Epidermal melanocyte (primary cell): ENCODE measurements around the gene CAPN3.

Source experiments
- DNase-seq: peaks from one replicate; pipeline ENCODE4 v3.0.0; 2011; ENCODE audit warnings: low spot score; ENCODE audit not compliant: insufficient read length

The CAPN3 gene

DNA sequence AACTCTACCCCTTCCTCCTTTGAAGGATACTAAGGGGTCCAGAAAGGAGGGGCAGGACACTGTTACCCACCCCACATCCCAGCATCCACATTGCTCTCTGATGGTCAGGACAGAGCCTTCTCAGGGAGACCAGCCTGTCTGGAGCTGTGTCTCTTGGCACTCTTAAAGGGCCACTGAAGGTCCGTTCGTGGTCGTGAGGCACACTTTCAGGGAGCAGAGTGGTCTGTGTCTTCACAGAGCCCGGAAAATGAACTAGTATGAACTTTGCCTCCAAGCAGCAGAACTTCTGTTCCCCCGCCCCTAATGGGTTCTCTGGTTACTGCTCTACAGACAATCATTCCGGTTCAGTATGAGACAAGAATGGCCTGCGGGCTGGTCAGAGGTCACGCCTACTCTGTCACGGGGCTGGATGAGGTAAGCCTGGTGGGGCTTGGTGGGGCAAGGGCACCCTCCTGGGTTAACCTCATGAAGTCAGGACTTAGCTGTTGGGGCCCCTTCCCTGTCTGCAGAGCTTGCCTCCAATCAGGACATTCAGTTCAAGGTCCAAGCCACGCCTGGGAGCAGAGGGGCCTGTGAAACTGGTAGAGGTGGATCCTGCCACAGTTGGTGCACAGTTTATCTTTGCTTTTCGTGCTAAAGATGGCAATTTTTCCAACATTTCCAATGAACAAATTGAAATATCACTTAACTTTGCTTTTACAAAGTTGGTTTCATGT, 33.2 kb downstream of the CAPN3 start:
- DNase-seq, result peak; percentile 76

DNA sequence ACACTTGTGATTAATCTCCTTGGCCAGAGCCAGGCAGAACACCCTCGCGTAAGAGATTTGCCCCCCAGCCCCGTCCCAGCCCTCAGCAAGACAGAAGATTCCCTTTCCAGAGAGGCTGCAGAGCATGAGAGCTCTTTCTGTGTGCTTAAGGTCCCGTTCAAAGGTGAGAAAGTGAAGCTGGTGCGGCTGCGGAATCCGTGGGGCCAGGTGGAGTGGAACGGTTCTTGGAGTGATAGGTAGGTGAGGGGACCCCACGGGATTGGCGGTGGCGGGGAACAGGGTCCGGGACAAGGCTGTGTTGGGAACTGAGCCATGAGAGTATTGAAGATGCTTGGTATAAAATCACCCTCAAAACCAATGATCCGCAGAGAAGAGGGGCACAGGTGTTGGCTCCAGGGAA, 34.8 kb downstream of the CAPN3 start:
- no peak for DNase-seq

DNA sequence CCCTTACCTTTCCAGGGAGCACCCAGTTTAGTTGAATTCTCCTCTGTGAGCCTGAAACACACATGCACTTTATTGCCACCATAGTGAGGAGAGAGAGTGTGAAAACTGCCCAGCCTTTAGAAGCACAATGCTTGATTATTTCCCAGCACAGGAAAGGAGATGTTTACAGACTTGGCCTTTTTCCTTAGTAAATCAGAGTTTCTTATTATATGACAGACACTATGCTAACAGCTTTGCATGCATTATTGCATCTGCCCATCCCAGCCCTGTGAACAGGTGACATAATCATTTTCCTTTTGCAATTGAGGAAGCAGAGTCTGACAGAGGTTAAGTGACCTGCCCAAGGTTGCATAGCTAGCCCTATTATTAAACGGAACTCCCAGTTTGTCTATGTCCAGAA, 36.5 kb downstream of the CAPN3 start:
- DNase-seq, result no peak

DNA sequence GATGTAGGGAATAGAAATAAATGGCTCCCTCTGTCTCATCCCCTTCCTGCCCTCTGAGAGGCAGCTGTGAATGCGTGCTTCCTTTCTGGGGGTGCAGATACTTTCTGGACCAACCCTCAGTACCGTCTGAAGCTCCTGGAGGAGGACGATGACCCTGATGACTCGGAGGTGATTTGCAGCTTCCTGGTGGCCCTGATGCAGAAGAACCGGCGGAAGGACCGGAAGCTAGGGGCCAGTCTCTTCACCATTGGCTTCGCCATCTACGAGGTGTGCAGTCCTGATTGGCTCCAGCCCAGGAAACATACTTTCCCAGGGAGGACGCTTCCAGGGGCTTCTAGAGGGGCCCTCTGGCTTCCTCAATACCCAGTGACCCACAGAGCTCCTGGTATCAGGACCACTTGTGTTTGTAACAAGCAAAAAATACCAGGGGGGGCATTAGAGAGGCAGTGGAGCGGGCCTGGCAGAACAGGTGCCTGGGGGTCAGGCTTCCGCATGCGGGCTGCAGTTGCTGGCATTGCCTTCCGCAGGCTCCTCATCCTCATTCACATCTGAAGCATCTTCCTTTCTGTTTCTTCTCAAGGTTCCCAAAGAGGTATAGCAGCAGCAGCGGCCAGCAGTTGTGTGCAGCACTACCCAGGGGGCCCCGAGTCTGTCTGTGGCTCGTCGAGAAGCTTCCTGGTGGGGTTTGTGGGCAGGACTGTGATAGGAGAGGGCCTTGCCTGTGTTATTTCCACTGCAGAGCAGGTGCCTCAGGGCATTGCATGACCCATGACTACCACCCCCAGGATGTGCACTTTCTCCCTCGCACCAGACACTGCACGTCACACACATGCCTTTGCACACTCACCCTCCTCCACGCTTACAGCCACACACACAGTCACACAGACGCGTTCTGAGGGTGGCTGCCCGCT, 42.5 kb downstream of the CAPN3 start:
- no peak for DNase-seq

DNA sequence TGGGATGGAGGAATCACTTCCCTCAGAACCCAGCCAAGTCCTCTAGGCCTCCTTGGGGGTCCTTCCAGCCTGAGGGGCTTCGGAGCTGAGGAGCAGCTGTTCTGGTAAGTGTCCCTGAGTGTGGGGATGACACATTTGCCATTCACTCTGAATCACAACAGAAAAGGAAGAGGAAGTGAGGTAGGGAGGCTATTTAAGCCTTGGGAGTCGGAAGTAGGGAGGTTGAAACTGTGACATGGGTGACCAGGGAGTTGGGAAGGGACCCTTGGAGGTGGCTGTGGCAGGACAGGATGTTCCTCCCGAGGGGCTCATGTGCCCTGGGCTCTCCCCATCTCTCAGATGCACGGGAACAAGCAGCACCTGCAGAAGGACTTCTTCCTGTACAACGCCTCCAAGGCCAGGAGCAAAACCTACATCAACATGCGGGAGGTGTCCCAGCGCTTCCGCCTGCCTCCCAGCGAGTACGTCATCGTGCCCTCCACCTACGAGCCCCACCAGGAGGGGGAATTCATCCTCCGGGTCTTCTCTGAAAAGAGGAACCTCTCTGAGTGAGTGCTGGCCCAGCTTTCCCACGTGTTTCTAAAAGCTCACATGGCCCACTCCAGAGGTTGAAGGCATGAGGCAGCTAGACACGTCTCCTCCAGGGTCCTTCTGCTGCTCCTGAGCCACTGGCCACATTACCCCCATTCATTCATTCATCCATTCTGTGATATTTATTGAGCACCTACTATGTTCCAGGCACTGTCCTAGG, 43.3 kb downstream of the CAPN3 start:
- no peak for DNase-seq

DNA sequence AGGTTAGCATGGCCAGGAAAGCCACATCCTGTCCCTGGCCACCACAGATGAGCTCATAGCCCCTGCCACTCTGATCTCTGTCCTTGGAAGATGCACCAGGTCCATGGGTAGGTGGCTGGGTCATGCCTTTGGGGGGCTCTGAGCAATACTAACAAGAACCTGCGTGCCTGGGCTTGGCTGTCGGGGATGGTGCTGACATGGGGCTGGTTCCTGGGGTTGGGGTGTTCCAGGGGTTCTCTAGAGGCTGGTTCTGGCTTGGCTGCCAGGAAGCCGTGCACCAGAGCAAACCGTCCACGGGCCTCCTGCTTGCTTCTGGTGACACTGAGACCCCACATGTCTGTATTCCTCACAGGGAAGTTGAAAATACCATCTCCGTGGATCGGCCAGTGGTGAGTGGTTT, 44.1 kb downstream of the CAPN3 start:
- DNase-seq, result no peak

DNA sequence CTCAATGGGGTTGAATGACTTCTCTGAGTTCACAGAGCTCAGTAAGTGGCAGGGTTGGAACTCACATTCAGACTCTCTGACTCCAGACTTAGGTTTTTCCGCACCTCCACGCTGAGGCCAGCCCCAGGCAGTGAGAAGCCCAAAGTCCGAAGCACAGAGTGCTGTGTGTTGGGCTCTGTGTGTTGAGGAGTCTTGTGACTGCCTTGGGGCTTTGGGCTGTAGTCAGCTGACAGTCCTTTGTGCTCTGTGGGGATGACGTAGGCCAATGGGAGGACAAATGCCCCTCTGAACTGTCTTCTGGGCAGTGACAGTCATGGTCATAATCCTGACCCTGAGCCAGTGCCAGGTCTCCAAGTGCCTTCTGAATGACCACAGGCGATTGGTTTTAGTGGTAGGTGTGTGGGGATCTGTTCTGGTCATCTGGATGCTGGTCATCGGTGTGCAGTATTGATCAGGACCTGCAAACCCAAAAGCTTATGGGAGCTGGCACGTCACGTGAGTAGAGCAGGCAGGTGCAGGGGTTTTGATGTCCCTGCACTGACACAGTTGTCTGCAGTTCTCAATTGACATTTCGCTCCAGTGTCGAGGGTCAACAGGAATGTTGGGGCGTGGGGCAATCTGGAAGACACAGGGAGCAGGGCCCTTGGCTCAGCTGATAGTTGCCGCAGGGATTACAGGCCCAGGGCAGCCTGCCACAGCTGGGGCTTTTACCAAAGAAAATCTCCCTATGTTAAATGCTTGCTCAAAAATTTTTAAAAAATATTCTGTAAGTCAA, 45.3 kb downstream of the CAPN3 start:
- DNase-seq, result peak; percentile 69

DNA sequence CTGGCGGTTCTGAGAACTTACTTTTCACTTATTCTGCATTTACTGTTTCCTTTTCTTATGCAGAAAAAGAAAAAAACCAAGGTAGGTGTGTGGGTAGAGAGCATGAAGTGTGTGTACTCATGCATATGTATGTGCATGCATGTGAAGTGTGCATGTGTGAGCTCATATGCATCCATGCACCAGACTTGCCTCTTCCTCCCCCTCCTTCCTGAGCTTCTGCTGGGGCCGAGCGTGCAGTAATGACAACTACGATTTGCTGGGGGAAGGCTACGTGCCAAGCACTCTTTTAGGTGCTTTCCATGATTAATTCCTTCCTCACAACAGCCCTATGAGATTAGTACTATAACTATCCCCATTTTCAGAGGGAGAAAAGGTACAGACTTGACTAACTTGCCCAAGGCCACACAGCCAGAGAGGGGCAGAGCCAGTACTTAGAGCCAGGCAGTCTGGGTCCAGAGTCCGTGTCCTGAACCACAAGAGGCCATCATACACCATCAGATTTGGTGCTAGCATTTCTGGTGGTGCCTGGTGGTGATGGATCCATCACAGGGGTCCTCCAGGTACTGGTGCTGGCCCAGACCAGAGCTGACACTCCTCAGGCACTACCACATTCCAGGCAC, 46.7 kb downstream of the CAPN3 start:
- DNase-seq, result no peak

DNA sequence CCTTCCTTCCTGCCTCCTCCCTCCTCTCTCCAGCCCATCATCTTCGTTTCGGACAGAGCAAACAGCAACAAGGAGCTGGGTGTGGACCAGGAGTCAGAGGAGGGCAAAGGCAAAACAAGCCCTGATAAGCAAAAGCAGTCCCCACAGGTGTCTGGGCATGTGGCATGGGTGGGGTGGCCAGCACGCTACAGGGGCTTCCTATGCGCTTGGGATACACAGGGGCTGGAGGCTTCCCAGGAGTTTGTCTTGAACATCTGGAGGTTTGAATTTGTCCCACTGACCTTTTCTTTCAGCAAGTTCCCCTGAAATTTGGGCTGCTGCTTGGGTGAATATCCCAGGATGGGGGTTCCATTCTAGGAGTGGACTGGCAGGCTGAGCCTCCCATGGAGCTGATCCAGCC, 48.9 kb downstream of the CAPN3 start:
- DNase-seq, result no peak

DNA sequence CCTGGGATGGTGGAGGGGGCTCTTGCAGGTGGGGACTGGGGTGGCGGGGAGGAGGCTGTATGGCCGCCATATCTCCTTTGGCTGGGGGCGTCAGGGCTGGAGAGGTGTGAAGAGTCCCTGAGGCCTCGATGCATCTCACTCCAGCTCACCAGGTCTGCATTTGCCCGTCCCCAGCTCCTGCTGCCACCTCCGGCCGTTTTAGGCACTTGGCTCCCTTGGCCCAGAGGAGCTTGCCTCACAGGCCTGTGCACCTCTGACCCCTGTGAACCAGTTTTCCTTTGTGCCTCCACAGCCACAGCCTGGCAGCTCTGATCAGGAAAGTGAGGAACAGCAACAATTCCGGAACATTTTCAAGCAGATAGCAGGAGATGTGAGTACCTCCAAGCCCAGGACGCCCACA, 49.7 kb downstream of the CAPN3 start:
- DNase-seq, result no peak

DNA sequence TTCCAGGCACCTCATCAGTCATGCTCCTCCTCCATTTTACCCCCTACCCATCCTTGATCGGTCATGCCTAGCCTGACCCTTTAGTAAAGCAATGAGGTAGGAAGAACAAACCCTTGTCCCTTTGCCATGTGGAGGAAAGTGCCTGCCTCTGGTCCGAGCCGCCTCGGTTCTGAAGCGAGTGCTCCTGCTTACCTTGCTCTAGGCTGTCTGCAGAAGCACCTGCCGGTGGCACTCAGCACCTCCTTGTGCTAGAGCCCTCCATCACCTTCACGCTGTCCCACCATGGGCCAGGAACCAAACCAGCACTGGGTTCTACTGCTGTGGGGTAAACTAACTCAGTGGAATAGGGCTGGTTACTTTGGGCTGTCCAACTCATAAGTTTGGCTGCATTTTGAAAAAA, 52.6 kb downstream of the CAPN3 start:
- no peak for DNase-seq

DNA sequence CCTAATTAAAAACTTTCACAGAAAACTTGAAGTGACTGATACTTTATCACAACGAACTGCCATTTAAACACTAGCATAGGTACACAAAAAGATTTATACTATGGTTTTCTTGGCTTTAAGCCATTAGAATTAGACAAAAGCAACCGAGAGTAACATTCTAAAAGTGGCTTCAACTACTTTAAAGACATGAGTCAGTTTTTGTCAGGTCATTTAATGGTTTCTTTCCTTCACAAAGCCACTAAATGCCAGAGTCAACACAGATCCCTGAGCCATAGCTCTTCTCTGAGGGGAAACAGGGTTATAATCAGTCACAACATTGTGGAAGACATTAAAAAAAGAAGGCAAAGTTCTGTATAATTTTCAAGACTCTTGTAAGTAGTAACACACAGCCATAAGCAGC, 54.6 kb downstream of the CAPN3 start:
- DNase-seq, result no peak

DNA sequence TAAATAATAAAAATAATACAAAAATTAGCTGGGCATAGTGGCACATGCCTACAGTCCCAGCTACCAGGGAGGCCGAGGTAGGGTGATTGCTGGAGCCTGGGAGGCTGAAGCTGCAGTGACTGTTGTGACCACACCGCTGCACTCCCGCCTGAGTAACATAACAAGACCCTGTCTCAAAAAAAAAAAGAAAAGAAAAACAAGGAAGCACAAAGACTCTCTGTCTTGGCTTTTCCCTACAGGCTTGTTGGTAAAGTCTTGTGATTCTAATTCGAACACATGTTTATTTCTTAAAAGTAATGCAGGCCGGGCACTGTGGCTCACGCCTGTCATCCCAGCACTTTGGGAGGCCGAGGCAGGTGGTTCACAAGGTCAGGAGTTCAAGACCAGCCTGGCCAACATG, 60.1 kb downstream of the CAPN3 start:
- peak; percentile 55 for DNase-seq

DNA sequence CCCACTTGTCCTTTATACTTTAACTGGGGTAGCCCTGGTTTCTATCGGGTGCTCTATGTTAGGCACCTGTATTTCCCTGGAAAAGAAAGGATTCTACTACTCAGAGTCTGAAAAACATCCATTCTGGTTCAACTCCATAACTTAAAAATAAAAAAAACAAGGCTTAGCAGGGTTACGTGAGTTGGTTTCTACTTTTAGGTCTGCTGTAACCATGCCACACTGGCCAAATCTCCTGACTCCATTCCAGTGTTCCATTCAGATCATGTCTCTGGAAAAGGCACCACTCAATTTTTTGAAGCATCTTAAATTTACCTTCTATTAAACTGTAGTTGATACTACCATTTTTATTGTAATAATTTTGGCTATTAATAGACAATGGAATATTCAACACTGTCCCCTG, 62.1 kb downstream of the CAPN3 start:
- no peak for DNase-seq

DNA sequence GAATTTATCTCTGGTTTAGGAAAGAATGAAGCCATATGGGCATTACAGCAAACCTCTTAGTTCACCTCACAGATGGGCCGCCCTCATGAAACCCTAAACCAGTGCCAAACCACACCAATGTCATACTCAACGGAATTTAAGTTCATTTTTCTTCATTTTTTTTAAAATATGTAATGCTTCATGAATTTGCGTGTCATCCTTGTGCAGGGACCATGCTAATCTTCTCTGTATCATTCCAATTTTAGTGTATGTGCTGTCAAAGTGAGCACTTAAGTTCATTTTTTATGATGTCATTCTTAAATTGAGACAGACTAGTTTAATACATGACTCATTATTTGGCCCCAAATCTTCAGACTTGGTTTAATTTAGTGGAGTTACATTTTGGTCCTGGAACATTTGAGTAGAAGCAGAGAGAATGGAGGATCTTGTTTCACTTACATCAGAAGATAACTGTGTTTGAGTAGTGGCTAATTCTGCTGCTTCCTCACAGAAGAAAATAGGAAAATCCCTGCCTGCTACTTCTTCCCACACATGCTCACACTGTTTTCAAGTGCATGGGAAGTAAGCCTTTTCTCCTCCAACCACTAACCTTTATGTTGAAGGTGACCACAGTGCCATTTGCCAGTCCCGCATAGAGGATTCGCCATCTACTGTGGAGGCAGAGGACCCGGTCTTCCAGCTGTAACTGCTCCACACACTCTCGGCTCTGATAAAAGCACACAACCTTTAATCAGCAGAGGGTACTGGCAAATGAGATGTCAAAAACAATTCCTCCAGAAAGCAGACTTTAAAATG, 68.3 kb downstream of the CAPN3 start:
- no peak for DNase-seq

DNA sequence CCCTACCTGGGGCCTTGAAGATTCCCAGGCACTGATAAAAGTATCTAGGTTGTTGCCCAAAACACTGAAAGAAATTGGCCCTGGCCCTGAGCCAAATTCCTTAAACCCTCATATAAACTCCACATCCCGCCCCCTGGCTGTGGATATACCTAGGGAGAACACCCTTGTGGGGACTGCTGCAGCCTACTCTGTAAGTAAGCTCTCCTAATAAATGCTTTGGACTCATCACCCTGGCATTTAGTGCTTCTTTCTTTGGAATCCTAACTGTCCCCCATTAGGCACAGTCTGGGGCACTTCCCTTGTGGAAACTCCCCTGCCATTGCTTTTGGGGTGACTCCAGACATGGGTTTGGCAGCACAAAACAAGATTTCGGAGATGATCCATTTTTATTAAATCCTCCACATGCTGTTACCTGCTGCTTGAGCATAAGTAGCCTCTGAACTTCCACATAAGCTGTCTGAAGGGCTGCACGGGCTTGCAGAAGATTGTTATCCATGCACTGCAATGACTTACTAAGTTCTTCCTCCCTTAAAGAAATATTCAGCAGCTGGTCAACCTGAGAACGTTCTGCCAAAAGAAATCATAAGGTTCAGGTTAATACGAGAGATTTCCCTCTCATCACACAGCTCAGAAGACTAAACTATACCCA, 85.2 kb downstream of the CAPN3 start:
- DNase-seq, result no peak

DNA sequence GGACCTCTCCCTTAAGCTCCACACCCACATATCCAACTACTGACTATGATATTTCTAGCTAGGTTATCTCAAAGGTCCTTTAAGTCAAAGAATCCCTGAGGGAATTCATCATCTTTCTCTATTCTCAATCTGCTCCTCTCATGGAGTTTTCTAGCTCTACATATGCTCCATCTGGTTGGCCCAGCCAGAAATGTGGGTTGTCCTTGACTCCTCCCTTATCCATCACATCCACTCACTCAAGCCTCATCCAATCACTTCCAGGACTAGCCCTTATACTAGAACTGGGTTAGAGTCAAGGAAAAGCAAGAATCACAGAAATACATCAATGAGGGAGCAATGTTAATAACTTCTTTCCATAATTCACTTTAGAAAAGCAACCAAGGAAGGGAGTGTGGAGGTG, 86.2 kb downstream of the CAPN3 start:
- no peak for DNase-seq

DNA sequence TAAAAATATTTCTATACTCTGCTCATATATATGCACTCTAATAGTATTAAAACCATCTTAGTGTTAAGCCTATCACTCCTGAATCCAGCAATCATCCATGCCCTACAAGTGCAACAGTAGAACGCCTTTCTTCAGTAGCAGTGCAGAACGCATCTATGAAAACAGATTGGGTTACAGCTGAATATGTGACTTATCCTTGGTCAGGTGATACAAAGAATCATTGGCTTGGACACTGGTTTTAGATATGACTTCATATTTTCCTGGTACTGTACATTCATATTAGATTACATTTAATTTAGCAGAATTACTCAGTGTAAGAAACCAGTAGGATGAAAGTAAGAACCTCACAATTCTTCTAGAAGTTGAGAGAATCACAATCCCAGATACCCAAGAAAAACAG, 88.3 kb downstream of the CAPN3 start:
- no peak for DNase-seq

DNA sequence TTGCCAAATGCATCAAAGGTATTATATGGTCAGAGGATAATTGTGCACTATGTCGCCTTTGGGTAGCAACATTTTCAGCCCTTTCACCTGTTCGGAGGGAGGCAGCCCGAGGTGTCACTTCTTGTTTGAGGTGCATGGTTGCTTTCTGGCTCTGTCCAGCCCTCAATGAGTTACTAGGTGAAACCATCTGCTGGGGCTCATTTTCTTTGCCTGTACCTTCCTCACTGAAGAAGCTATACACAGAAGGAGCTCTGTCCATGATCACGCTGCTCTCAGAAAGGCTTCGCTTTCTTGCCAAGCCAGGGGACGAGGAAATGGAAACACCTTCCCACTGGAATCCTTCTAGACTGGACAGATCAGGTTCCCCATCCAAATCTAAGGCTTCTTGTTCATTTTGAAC, 89.0 kb downstream of the CAPN3 start:
- no peak for DNase-seq
